Measurements from ENCODE around the gene ENO2. TPM values are rescaled to one million over a fixed set of nuclear protein-coding genes. Genes with fewer than 3 reads are reported as not detected.
A peak's percentile ranks its signal among the peaks of the same experiment; 100 is the strongest.

Gene ENO2
- total and polyA plus RNA-seq, 2 experiments from 2014 or later, result 43.5 to 53.5 TPM

- TF ChIP-seq ZNF114 (CRISPR knock-in tag; IDR thresholded peaks at IDR 0.05) (no peak), EZH2phosphoT487 (IDR thresholded peaks at IDR 0.05; ENCODE audit: unreplicated experiment) (no peak)
Measured at GRCh38 chr12:6965714-6966113, 51.3 kb downstream of the ENO2 start (continued).

- H3K36me3 Mint-ChIP-seq (ENCODE audit: low read depth), result peaks cover 65% of the 10 kb centered on the region
- H3K4me3 Mint-ChIP-seq, result no peak overlapping the region; the same call in 2 of the 3 replicates
- Histone ChIP-seq H3K4me1 (ENCODE audit: insufficient read depth) (peaks cover 38% of the 10 kb centered on the region), H3K4me3 (no peak overlapping the region), H4K20me1 (replicated peaks; ENCODE audit: insufficient read depth) (peaks cover 7% of the 10 kb centered on the region; the same call in 1 of the 2 replicates), H3K9me2 (ENCODE audit: insufficient read depth) (no peaks in the 10 kb centered on the region), H3K27ac (ENCODE audit: low read depth) (peak overlapping the region; percentile 27; the same call in 1 of the 2 replicates), H2AFZ (no peak overlapping the region), H3K4me2 (no peak overlapping the region), H3K27me3 (ENCODE audit: insufficient read depth) (no peaks in the 10 kb centered on the region), H3K36me3 (ENCODE audit: insufficient read depth) (peaks cover 31% of the 10 kb centered on the region), H3F3A (replicated peaks; ENCODE audit: low read depth) (peaks cover 61% of the 10 kb centered on the region), H3K79me2 (replicated peaks; ENCODE audit: insufficient read depth) (peaks cover 54% of the 10 kb centered on the region)
- TF ChIP-seq REST (IDR thresholded peaks at IDR 0.05; ENCODE audit: unreplicated experiment), result no peak
- no peak for TF ChIP-seq ZNF114 (CRISPR knock-in tag; IDR thresholded peaks at IDR 0.05)
- no peak for TF ChIP-seq STAT1 (IDR thresholded peaks at IDR 0.05; ENCODE audit: unreplicated experiment)
- no peak for TF ChIP-seq ZNF331 (CRISPR knock-in tag; IDR thresholded peaks at IDR 0.05; ENCODE audit: low read depth)
- TF ChIP-seq CTCF (conservative IDR thresholded peaks at IDR 0.05; ENCODE audit: low read depth in 2 of 2), result no peak
- no peak for TF ChIP-seq JUNB (IDR thresholded peaks at IDR 0.05; ENCODE audit: unreplicated experiment)
- no peak for TF ChIP-seq POLR2AphosphoS5 (IDR thresholded peaks at IDR 0.05; ENCODE audit: low read depth)
- TF ChIP-seq ZNF462 (CRISPR knock-in tag; IDR thresholded peaks at IDR 0.05), result no peak
- no peak for TF ChIP-seq EZH2phosphoT487 (IDR thresholded peaks at IDR 0.05; ENCODE audit: unreplicated experiment)
- TF ChIP-seq EZH2 (IDR thresholded peaks at IDR 0.05; ENCODE audit: low read depth, unreplicated experiment), result no peak
- no peak for TF ChIP-seq NANOG (IDR thresholded peaks at IDR 0.05; ENCODE audit: borderline replicate concordance)
- no peak for TF ChIP-seq CREB1 (CRISPR knock-in tag; IDR thresholded peaks at IDR 0.05; ENCODE audit: low read depth)
- no peak for TF ChIP-seq ETS1 (IDR thresholded peaks at IDR 0.05)
- DNase-seq (ENCODE audit: low spot score) (no peak), ATAC-seq (no peak)
- H3K27me3 Mint-ChIP-seq (ENCODE audit: insufficient read depth, low read depth, poor library complexity), result peaks cover 26% of the 10 kb centered on the region
- H3K9me3 Mint-ChIP-seq, result peaks cover 2% of the 10 kb centered on the region; the same call in 1 of the 3 replicates
- peaks cover 49% of the 10 kb centered on the region for H3K4me1 Mint-ChIP-seq
- H3K27ac Mint-ChIP-seq, result no peak overlapping the region
Measured at GRCh38 chr12:6966351-6966750, 52.0 kb downstream of the ENO2 start.

Data from GM23338 (cell line).